Heart right ventricle (tissue), 16 donors: ENCODE results near the gene MRPS7. TPM values are rescaled to one million over a fixed set of nuclear protein-coding genes. Genes with fewer than 3 reads are reported as not detected.
"Not testable (repeated sequence)": the region's sequence is repeated elsewhere in the genome, so short reads cannot be mapped to it uniquely, and the experiment has no call there.

Experiments used
- ATAC-seq, 8 donors: fragments of 200-7000 bp; cut with Tn5 transposase; one replicate each; pipeline ENCODE4 v1.9.1; 2020; ENCODE audit warnings: mild to moderate bottlenecking in 8 of 8, moderate library complexity in 8 of 8, moderate number of reproducible peaks in 1 of 8
- DNase-seq, 2 donors: peaks; one replicate each; pipeline ENCODE4 v3.0.0-alpha.2; 2020
- H3K27ac ChIP-seq, 10 donors: fragments of 200-600 bp; sonication (generic) in 2 of 10; one replicate each; pipeline versions ENCODE4 v1.5.0 to v1.8.0; 2020 to 2022; ENCODE audit warnings: mild to moderate bottlenecking in 3 of 10
- H3K27me3 ChIP-seq, 7 donors: fragments of 200-600 bp; one replicate each; pipeline ENCODE4 v1.8.0; 2021 to 2022; ENCODE audit warnings: mild to moderate bottlenecking in 2 of 7
- H3K36me3 ChIP-seq, 9 donors: fragments of 200-600 bp; sonication (generic) in 1 of 9; one replicate each; pipeline versions ENCODE4 v1.5.0 to v1.8.0; 2020 to 2022; ENCODE audit warnings: mild to moderate bottlenecking in 2 of 9
- H3K4me1 ChIP-seq, 9 donors: fragments of 200-600 bp; sonication (generic) in 1 of 9; one replicate each; pipeline versions ENCODE4 v1.5.0 to v1.8.0; 2020 to 2022; ENCODE audit warnings: mild to moderate bottlenecking in 4 of 9
- H3K4me3 ChIP-seq, 10 donors: fragments of 200-600 bp; sonication (generic) in 2 of 10; one replicate each; pipeline versions ENCODE4 v1.5.0 to v1.8.0; 2020 to 2022; ENCODE audit warnings: mild to moderate bottlenecking in 7 of 10, moderate library complexity in 2 of 10
- H3K9me3 ChIP-seq, 11 donors: fragments of 200-600 bp in 10 of 11; sonication (generic) in 2 of 11; one replicate each; pipeline versions ENCODE4 v1.5.0 to v1.8.0; 2013 to 2022; ENCODE audit warnings: mild to moderate bottlenecking in 2 of 11, control low read depth in 1 of 11, moderate library complexity in 1 of 11
- WGBS, 2 donors: extraction: QIAGEN DNeasy Blood & Tissue Kit; methylation state at CpG; one replicate each; pipeline ENCODE4 v1.1.7; 2013; ENCODE audit warnings: inconsistent platforms in 1 of 2; 5-methylcytosine and 5-hydroxymethylcytosine counted together
- intact Hi-C, 10 donors: fragments of 100-400 bp; cut with DNase I; formaldehyde crosslinking; loops; one replicate each; pipeline versions ENCODE4 v1.11.1 to v1.14.2; 2022
- polyA plus RNA-seq, 2 donors: library from polyadenylated mRNA; stranded (reverse); fragments of 200-250 nt; gene quantifications; one replicate each; pipeline ENCODE4 v1.2.3, GENCODE V29; 2013
- total RNA-seq, 10 donors: library from RNA; stranded (reverse); fragmentation: NEBNext Ultra II Directional in 3 of 10; extraction: Animal tissue kit (Norgen Biotek cat#: 25700) in 3 of 10; gene quantifications; one replicate each; pipeline versions ENCODE4 v1.2.1 to v1.2.4, GENCODE V29; 2021 to 2023
- TF ChIP-seq, protein P1 (sequence below), 9 donors: fragments of 200-600 bp; sonication (generic) in 2 of 9; IDR thresholded peaks; one replicate each; pipeline versions ENCODE4 v1.5.0 to v1.8.0; 2021 to 2022; ENCODE audit warnings: antibody characterized with exemption in 9 of 9, mild to moderate bottlenecking in 5 of 9, moderate library complexity in 1 of 9
- donor health status: Arrhythmogenic right ventricular cardiomyopathy.
- donor health status: ischemic (EF 13 %, LVEDD 7.1; RV severe dilation, severe dysfunction).
- donor health status: healthy with polysubstance abuse.
- donor health status: DM: no; HTN: yes; CAD: no.
- donor health status: DM: no; HTN: no; CAD: no.
- donor health status: ischemic (EF 25% LVEDD 6.9; RV normal size, moderate dysfunction).
- donor health status: ischemic (EF 25% LVEDD 5.7; RV mildly dilated, moderate dysfunction).
- donor health status: healthy.
- donor health status: DM: yes; HTN: yes; CAD: no.
- donor health status: Ischemic cardiomyopathy.
- donor health status: ischemic (EF 35%, LVEDD 5.7; RV mildly dilated, moderate dysfunction).
- donor health status: nonischemic (EF 11% LVEDD 7.7; RV severe dilation, severe dysfunction).
- donor health status: DM: yes; HTN: yes; CAD: no.
- donor health status: PGD.
- donor health status: ischemic (EF 29% LVEDD 5.4; RV normal size, mild dysfunction).
- donor health status: nonischemic (EF 23%, LVEDD 6.1; RV moderate dilation, normal function).

The MRPS7 gene
- total and polyA plus RNA-seq, 12 donors: 98.9 to 179 (median 144) TPM

GRCh38 chr17:75288359-75288758, 26.7 kb downstream of the MRPS7 start:
- DNase-seq (no peak), ATAC-seq (no peak)
- H3K4me1 ChIP-seq: peaks cover 0 to 33% (median 10%) of the 10 kb centered on the region in 9 donors
- H3K4me3 ChIP-seq: peak overlapping the region in 9 of 10 donors; percentile 59 to 98 (median 86)
- H3K9me3 ChIP-seq: no peaks in the 10 kb centered on the region
- intact Hi-C loops: loop anchor here in 1 of 10 donors (2.0 kb wide), 1 partner anchor 18 kb away; the partner anchor contains the start of gene MIF4GD
- peak overlapping the region in 1 of 10 donors; percentile 96 for H3K27ac ChIP-seq
- H3K27me3 ChIP-seq: no peaks in the 10 kb centered on the region
- peaks cover 0 to 35% (median 0%) of the 10 kb centered on the region in 9 donors for H3K36me3 ChIP-seq
- WGBS, 2 donors: 31 to 42% methylated on average over 2 of the region's 2 CpGs
- TF ChIP-seq, protein P1, sequence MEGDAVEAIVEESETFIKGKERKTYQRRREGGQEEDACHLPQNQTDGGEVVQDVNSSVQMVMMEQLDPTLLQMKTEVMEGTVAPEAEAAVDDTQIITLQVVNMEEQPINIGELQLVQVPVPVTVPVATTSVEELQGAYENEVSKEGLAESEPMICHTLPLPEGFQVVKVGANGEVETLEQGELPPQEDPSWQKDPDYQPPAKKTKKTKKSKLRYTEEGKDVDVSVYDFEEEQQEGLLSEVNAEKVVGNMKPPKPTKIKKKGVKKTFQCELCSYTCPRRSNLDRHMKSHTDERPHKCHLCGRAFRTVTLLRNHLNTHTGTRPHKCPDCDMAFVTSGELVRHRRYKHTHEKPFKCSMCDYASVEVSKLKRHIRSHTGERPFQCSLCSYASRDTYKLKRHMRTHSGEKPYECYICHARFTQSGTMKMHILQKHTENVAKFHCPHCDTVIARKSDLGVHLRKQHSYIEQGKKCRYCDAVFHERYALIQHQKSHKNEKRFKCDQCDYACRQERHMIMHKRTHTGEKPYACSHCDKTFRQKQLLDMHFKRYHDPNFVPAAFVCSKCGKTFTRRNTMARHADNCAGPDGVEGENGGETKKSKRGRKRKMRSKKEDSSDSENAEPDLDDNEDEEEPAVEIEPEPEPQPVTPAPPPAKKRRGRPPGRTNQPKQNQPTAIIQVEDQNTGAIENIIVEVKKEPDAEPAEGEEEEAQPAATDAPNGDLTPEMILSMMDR (IDR thresholded peaks at IDR 0.05): no peak

DNA sequence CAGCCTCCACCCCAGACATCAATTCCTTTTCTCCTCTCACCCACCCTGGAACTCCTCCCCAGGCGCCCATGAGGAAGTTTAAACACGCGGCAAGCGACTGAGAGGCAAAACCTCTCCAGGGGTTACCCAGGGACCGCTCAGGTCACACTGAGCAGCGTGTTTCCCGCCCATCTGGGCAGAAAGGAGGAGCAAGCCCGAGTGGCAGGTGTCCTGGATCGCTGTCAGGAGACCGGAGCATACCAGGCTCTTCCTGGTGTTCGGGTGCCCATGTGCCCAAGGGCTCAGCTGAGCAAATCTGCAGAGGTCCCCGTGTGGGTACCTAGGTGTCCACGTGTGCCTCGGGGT, 27.1 kb downstream of the MRPS7 start:
- intact Hi-C loops: loop anchor here in 2 of 10 donors (1.0 to 2.0 kb wide), 2 partner anchors 18 to 116 kb away; partner anchors contain the start of gene MIF4GD (in 1 of the 2)
- peak; percentile 3 to 32 (median 14) for ATAC-seq
- no peak for DNase-seq
- peaks cover 0 to 37% (median 10%) of the 10 kb centered on the region in 9 donors for H3K4me1 ChIP-seq
- peaks cover 0 to 31% (median 0%) of the 10 kb centered on the region in 9 donors for H3K36me3 ChIP-seq
- H3K27me3 ChIP-seq: no peaks in the 10 kb centered on the region
- H3K27ac ChIP-seq: peak overlapping the region in 9 of 10 donors; percentile 70 to 97 (median 90)
- H3K4me3 ChIP-seq: peak overlapping the region; percentile 59 to 98 (median 90)
- TF ChIP-seq, protein P1 (IDR thresholded peaks at IDR 0.05): no peak
- 0 to 1% methylated on average over 14 of the region's 14 CpGs for WGBS, 2 donors
- no peaks in the 10 kb centered on the region for H3K9me3 ChIP-seq

DNA sequence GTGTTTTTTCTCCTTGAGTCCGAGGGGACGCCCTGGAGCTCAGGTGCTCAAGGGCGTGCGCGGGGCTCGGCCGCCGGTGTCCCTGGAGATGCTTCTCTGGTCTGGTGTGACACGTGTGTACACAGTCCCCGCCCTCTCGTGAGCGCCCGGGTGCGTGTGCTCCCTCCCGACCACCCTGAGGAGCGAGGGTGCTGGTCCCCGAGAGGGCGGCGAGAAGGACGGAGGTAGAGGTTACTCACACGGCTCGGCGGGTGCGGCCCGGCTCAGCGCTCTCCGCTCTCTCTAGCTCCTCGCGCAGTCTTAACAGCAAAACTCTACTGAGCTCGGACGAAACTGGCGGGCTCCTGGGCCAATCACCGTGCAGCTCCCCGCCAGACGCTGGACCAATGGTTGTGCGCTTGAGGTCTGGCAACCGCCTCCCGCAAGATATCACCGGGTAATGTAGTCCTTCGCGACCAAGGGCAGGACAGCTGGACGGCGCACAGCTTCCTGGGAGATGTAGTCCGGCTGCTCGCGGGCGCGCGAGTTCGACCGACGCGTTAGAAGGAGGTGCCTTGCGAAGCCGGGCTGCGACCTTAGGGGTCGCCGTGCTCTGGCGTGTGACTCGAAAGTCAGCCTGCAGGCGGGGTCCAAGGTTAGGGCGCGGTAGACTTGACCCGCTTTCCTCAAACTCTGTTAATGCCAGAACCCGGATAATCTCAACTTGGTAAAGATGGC, 27.6 kb downstream of the MRPS7 start, which contains the start of gene SLC25A19:
SLC25A19 (minus strand) TSS at position 319 of the 717 bp plus-strand sequence. CDS start 2,669 bp downstream, outside the sequence.
- TF ChIP-seq, protein P1 (IDR thresholded peaks at IDR 0.05): peak in 5 of 9 donors; percentile 16 to 35 (median 28)
- H3K27ac ChIP-seq: peak within 1 kb of the TSS; percentile 46 to 97 (median 90)
- H3K27me3 ChIP-seq: no peaks in the 10 kb centered on the region
- peak within 1 kb of the TSS; percentile 59 to 98 (median 90) for H3K4me3 ChIP-seq
- H3K9me3 ChIP-seq: no peaks in the 10 kb centered on the region
- DNase-seq (peak; percentile 98 to 99), ATAC-seq (peak; percentile 98 to 100 (median 99))
- H3K36me3 ChIP-seq: peaks cover 0 to 26% (median 0%) of the 10 kb centered on the region in 9 donors
- intact Hi-C loops: loop anchor here in 2 of 10 donors (1.0 to 2.0 kb wide), 2 partner anchors 18 to 115 kb away; partner anchors contain the start of gene MIF4GD (in 1 of the 2)
- H3K4me1 ChIP-seq: peaks cover 0 to 42% (median 10%) of the 10 kb centered on the region in 9 donors
- 0% methylated on average over 65 of the region's 65 CpGs for WGBS, 2 donors

DNA sequence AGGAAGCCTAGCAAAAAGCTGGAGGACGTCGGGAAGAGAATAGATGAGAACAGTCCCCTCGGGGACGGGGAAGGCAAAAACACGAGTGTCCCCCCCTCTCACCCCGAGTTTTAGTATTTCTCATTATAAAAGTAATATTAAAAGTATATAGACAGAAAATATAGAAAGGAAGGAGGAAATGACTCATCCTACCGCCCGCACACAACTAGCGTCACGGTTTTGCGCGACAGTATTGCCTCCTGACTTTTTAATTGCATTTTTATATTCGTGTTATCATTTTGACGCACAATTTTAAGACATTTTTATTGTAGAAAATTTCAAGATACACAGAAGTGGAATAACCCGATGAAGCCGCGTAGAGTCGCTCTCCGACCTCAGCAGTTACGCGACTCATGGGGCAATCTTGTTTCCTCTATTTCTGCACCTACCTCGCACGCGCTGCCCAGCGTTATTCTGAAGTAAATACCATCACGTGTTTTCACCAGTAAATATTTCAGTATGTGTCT, 28.2 kb downstream of the MRPS7 start:
- Histone ChIP-seq H3K36me3 (peaks cover 0 to 22% (median 0%) of the 10 kb centered on the region in 9 donors), H3K4me1 (peaks cover 0 to 48% (median 10%) of the 10 kb centered on the region in 9 donors), H3K27me3 (no peaks in the 10 kb centered on the region), H3K9me3 (no peaks in the 10 kb centered on the region), H3K27ac (peak overlapping the region; percentile 46 to 97 (median 90)), H3K4me3 (peak overlapping the region; percentile 39 to 98 (median 81))
- WGBS, 2 donors: 4 to 8% methylated on average over 26 of the region's 26 CpGs
- DNase-seq (peak; percentile 39 to 53), ATAC-seq (peak in 6 of 8 donors; percentile 26 to 51 (median 42))
- TF ChIP-seq, protein P1 (IDR thresholded peaks at IDR 0.05): peak in 4 of 9 donors; percentile 25 to 32 (median 26)
- intact Hi-C loops: loop anchor here in 2 of 10 donors (1.0 to 2.0 kb wide), 2 partner anchors 19 to 114 kb away; partner anchors contain the start of gene MIF4GD (in 1 of the 2)

DNA sequence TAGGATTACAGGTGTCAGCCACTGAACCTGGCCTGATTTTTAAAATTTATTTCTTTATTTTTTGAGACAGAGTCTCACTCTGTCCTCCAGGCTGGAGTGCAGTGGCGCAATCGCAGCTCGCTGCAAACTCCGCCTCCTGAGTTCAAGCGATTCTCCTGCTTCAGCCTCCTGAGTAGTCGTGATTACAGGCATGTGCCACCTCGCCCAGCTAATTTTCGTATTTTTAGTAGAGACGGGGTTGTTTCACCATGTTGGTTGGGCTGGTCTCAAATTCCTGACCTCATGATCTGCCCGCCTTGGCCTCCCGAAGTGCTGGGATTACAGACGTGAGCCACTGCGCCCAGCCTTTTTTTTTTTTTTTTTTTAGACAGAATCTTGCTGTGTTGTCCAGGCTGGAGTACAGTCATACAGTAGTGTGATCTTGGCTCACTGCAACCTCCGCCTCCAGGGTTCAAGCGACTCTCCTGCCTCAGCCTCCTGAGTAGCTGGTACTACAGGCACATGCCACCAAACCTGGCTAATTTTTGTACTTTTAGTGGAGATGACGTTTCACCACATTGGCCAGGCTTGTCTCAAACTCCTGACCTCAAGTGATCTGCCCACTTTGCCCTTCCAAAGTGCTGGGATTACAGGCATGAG, 31.2 kb downstream of the MRPS7 start:
- H3K9me3 ChIP-seq, ATAC-seq, H3K36me3 ChIP-seq, DNase-seq, intact Hi-C loops, H3K27me3 ChIP-seq, H3K4me3 ChIP-seq: not testable (repeated sequence)
- 77 to 79% methylated on average over 16 of the region's 16 CpGs for WGBS, 2 donors
- Histone ChIP-seq H3K27ac (peak overlapping the region in 1 of 10 donors; percentile 96), H3K4me1 (peaks cover 0 to 77% (median 10%) of the 10 kb centered on the region in 9 donors)
